Panc1 (cell line): Measurements from ENCODE around the gene FBXL2. TPM values are rescaled to one million over a fixed set of nuclear protein-coding genes. Genes with fewer than 3 reads are reported as not detected.

Experiments used
- ATAC-seq: fragments of 200-7000 bp; cut with Tn5 transposase; 2 replicates; pipeline ENCODE4 v1.9.1; 2020; ENCODE audit warnings: mild to moderate bottlenecking, moderate library complexity
- BruUV-seq: library from RNA; stranded (reverse); fragments of 400-500 nt; replicated peaks from 2 replicates; lab custom pipeline; 2021; lab: Mats Ljungman, UMichigan
- CTCF ChIA-PET: fragments of 300-600 bp; sonication (Branson Sonifier 250); formaldehyde crosslinking; loops from one replicate; lab custom pipeline; 2022; ENCODE audit warnings: antibody characterized with exemption; lab: Charles Lee
- POLR2A ChIA-PET: fragments of 300-600 bp; sonication (Branson Sonifier 250); formaldehyde crosslinking; loops from one replicate; lab custom pipeline; 2022; ENCODE audit warnings: antibody characterized with exemption; lab: Charles Lee
- DNase-seq: peaks from one replicate; pipeline ENCODE4 v3.0.0-alpha.2; 2010; ENCODE audit warnings: low read depth, low spot score
- H3K27ac ChIP-seq: 2 replicates; pipeline ENCODE4 v1.5.1; 2011; ENCODE audit warnings: mild to moderate bottlenecking, low read length, inconsistent platforms
- H3K27me3 ChIP-seq: fragments of 200-500 bp; sonication (Bioruptor generic); 2 replicates; pipeline ENCODE4 v1.6.0; 2014; ENCODE audit warnings: low read length, inconsistent platforms; ENCODE audit not compliant: control insufficient read depth, insufficient read depth
- H3K36me3 ChIP-seq: fragments of 200-500 bp; sonication (Bioruptor generic); 2 replicates; pipeline ENCODE4 v1.5.1; 2014; ENCODE audit warnings: inconsistent platforms, mild to moderate bottlenecking, low read length, moderate library complexity; ENCODE audit not compliant: control insufficient read depth, insufficient read depth
- H3K4me1 ChIP-seq: 2 replicates; pipeline ENCODE4 v1.5.1; 2011; ENCODE audit warnings: inconsistent platforms, mild to moderate bottlenecking, low read length, moderate library complexity; ENCODE audit not compliant: control insufficient read depth, insufficient read depth
- H3K4me3 ChIP-seq, 2 experiments: 2 replicates each; pipeline ENCODE4 v1.5.1; 2011 to 2012; ENCODE audit warnings: low read depth in 2 of 2, low read length in 2 of 2, mild to moderate bottlenecking in 2 of 2, inconsistent platforms in 1 of 2, moderate library complexity in 1 of 2
- H3K9me3 ChIP-seq: fragments of 200-500 bp; sonication (Bioruptor generic); 2 replicates; pipeline ENCODE4 v1.5.1; 2014; ENCODE audit warnings: low read depth, mild to moderate bottlenecking, inconsistent platforms, low read length, moderate library complexity; ENCODE audit not compliant: control insufficient read depth, insufficient read depth
- POLR2AphosphoS5 ChIP-seq: IDR thresholded peaks from 2 replicates; pipeline ENCODE4 v1.6.1; 2012; ENCODE audit warnings: mild to moderate bottlenecking, low read depth, low read length, moderate library complexity
- REST ChIP-seq, 2 experiments: IDR thresholded peaks; 2 replicates each; pipeline ENCODE4 v1.6.1; 2011 to 2012; ENCODE audit warnings: low read depth in 2 of 2, control low read depth in 1 of 2, low read length in 1 of 2, mild to moderate bottlenecking in 1 of 2, moderate library complexity in 1 of 2; ENCODE audit not compliant: insufficient read depth in 1 of 2
- SIN3A ChIP-seq: IDR thresholded peaks from 2 replicates; pipeline ENCODE4 v1.6.1; 2012; ENCODE audit warnings: low read depth, mild to moderate bottlenecking, low read length, moderate library complexity, borderline replicate concordance; ENCODE audit not compliant: insufficient read depth
- TCF7L2 ChIP-seq: IDR thresholded peaks from 2 replicates; pipeline ENCODE4 v1.6.1; 2011; ENCODE audit warnings: mild to moderate bottlenecking, low read depth, low read length, inconsistent platforms
- in situ Hi-C: cut with HindIII; loops from 2 replicates; pipeline ENCODE4 v1.10.0; 2016; ENCODE audit warnings: low sequenced_read_pairs, low pct_unique_long_range_greater_than_20kb
- intact Hi-C: fragments of 100-400 bp; cut with micrococcal nuclease; formaldehyde crosslinking; loops from one replicate; pipeline ENCODE4 v1.10.0; 2022; ENCODE audit not compliant: unreplicated experiment
- total RNA-seq: library from RNA; stranded (reverse); gene quantifications from one replicate; pipeline ENCODE4 v1.2.1, GENCODE V29; 2021; ENCODE audit not compliant: unreplicated experiment
- TF ChIP-seq, protein P1 (sequence below): fragments of 450-650 bp; IDR thresholded peaks from 2 replicates; pipeline ENCODE4 v1.5.1; 2017; ENCODE audit warnings: mild to moderate bottlenecking

Gene FBXL2
- total RNA-seq, 1 experiment from 2014 or later = 12.3 TPM

DNA sequence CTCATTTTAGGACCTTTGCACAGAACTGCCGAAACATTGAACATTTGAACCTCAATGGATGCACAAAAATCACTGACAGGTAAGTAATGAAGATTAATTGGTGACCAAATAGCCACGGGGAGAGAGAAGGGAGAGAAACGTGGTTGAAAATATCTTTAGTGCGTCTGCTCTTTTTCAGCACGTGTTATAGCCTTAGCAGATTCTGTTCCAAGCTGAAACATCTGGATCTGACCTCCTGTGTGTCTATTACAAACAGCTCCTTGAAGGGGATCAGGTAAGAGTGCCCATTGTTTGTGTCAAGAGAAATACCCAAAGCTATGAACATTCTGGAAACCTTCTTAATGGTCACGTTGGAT, 95.8 kb downstream of the FBXL2 start:
- H3K36me3 ChIP-seq = peaks cover 9% of the 10 kb centered on the region; the same call in 1 of the 2 replicates
- TF ChIP-seq, protein P1, sequence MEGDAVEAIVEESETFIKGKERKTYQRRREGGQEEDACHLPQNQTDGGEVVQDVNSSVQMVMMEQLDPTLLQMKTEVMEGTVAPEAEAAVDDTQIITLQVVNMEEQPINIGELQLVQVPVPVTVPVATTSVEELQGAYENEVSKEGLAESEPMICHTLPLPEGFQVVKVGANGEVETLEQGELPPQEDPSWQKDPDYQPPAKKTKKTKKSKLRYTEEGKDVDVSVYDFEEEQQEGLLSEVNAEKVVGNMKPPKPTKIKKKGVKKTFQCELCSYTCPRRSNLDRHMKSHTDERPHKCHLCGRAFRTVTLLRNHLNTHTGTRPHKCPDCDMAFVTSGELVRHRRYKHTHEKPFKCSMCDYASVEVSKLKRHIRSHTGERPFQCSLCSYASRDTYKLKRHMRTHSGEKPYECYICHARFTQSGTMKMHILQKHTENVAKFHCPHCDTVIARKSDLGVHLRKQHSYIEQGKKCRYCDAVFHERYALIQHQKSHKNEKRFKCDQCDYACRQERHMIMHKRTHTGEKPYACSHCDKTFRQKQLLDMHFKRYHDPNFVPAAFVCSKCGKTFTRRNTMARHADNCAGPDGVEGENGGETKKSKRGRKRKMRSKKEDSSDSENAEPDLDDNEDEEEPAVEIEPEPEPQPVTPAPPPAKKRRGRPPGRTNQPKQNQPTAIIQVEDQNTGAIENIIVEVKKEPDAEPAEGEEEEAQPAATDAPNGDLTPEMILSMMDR = peak; percentile 26
- no peak for TF ChIP-seq POLR2AphosphoS5
- in situ Hi-C loops (no loop called here), intact Hi-C loops (loop anchor here (1.0 to 5.0 kb wide), 2 partner anchors 242 to 426 kb away; no protein-coding TSS in a partner anchor)
- H3K27me3 ChIP-seq = no peaks in the 10 kb centered on the region
- H3K27ac ChIP-seq = no peak overlapping the region
- ChIA-PET CTCF (interaction anchor here (0.6 to 2.4 kb wide), 5 partner anchors 32 to 425 kb away, joined by 3 to 47 read pairs (median 4); no protein-coding TSS in a partner anchor), POLR2A (no interaction called here)
- no peak overlapping the region for H3K4me3 ChIP-seq
- no peaks in the 10 kb centered on the region; the same call in 1 of the 2 replicates for H3K4me1 ChIP-seq
- ATAC-seq (peak; percentile 40; the same call in 1 of the 2 replicates), DNase-seq (no peak)
- peaks cover 3% of the 10 kb centered on the region; the same call in 1 of the 2 replicates for H3K9me3 ChIP-seq
- BruUV-seq = no TSS peak

DNA sequence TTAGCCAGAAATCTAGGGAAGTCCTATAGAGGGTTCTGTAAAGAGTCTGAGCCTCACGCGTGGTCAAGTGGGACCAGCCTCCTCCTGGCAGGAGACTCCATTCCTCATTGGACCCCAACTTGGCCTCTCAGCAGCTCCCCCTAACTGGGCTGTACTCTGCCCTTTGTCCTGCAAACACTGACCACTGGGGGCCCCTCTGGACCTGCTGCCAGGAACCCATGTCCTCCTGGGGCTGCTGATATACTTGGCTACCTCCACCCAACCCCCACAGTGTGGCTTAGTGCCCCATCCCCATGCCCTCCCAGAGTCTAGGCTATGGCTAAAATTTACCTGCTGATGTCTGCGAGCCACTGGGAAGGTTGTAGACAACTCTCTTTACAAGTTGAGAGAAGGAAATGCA, 100.2 kb downstream of the FBXL2 start:
- no peaks in the 10 kb centered on the region for H3K27me3 ChIP-seq
- H3K27ac ChIP-seq = no peak overlapping the region
- no peaks in the 10 kb centered on the region for H3K9me3 ChIP-seq
- ChIA-PET CTCF (no interaction called here), POLR2A (no interaction called here)
- no TSS peak for BruUV-seq
- no peaks in the 10 kb centered on the region; the same call in 1 of the 2 replicates for H3K4me1 ChIP-seq
- DNase-seq (no peak), ATAC-seq (0 out of 2 replicates have a peak, but pooled peaks have one; percentile 9)
- in situ Hi-C loops = no loop called here
- peaks cover 9% of the 10 kb centered on the region for H3K36me3 ChIP-seq
- intact Hi-C loops = no loop called here
- H3K4me3 ChIP-seq = no peak overlapping the region
- TF ChIP-seq, protein P1 = no peak
- TF ChIP-seq POLR2AphosphoS5 (no peak), SIN3A (no peak), REST (IDR thresholded peaks at IDR 0.05; ENCODE audit: insufficient read depth in 1 of 2, low read depth in 2 of 2, low read length in 1 of 2) (no peak), TCF7L2 (no peak)
